SU-DHL-6 (cell line): ENCODE results near the gene XYLT1.

ENCODE experiments used
- H2AFZ ChIP-seq: fragments of 200-600 bp; sonication (generic); 2 replicates; pipeline ENCODE4 v1.6.1; 2014; ENCODE audit warnings: low read depth, mild to moderate bottlenecking, moderate library complexity, mixed read lengths, antibody characterized with exemption, low read length; ENCODE audit not compliant: severe bottlenecking
- H3F3A ChIP-seq: fragments of 200-600 bp; shearing (Covaris generic); 2 replicates; pipeline ENCODE4 v1.6.0; 2016; ENCODE audit warnings: antibody characterized with exemption, mild to moderate bottlenecking; ENCODE audit not compliant: insufficient read depth
- H3K27ac ChIP-seq: fragments of 200-600 bp; sonication (generic); 2 replicates; pipeline ENCODE4 v1.5.1; 2016; ENCODE audit warnings: low read depth, mild to moderate bottlenecking, low read length, moderate library complexity, mixed read lengths
- H3K27me3 ChIP-seq: fragments of 200-600 bp; sonication (generic), shearing (Covaris generic); 2 replicates; pipeline ENCODE4 v1.6.0; 2014; ENCODE audit warnings: mild to moderate bottlenecking, low read length
- H3K36me3 ChIP-seq: fragments of 200-600 bp; sonication (generic); 2 replicates; pipeline ENCODE4 v1.6.1; 2014; ENCODE audit warnings: mild to moderate bottlenecking, low read length, mixed read lengths
- H3K4me2 ChIP-seq: fragments of 300-600, 200-600 bp; shearing (Covaris generic), sonication (generic); 2 replicates; pipeline ENCODE4 v1.6.0; 2014; ENCODE audit warnings: low read length, low read depth, mild to moderate bottlenecking; ENCODE audit not compliant: poor library complexity, severe bottlenecking
- H3K4me3 ChIP-seq: fragments of 200-600 bp; sonication (generic); 2 replicates; pipeline ENCODE4 v1.5.1; 2014; ENCODE audit warnings: antibody characterized with exemption, low read length, mild to moderate bottlenecking, mixed read lengths; ENCODE audit not compliant: insufficient read depth, poor library complexity, severe bottlenecking
- H3K79me2 ChIP-seq: fragments of 200-600 bp; sonication (generic); 2 replicates; pipeline ENCODE4 v1.6.1; 2014; ENCODE audit warnings: mild to moderate bottlenecking, low read length, moderate library complexity; ENCODE audit not compliant: insufficient read depth
- H3K9ac ChIP-seq: fragments of 200-600 bp; sonication (generic); 2 replicates; pipeline ENCODE4 v1.7.0; 2014; ENCODE audit warnings: mild to moderate bottlenecking, low read length
- H3K9me2 ChIP-seq: fragments of 200-600 bp; sonication (generic); replicated peaks from 2 replicates; pipeline ENCODE4 v1.6.1; 2014; ENCODE audit warnings: low read length; ENCODE audit not compliant: insufficient read depth
- H3K9me3 ChIP-seq: fragments of 200-600 bp; sonication (generic); 2 replicates; pipeline ENCODE4 v1.6.1; 2014; ENCODE audit warnings: low read length, mixed read lengths; ENCODE audit not compliant: insufficient read depth
- H4K20me1 ChIP-seq: fragments of 200-600 bp; sonication (generic); 2 replicates; pipeline ENCODE4 v1.6.1; 2014; ENCODE audit warnings: low read depth, mild to moderate bottlenecking, antibody characterized with exemption, low read length, moderate library complexity, mixed read lengths
- CTCF ChIP-seq: fragments of 200-600 bp; sonication (generic); IDR thresholded peaks from one replicate; pipeline ENCODE4 v1.5.1; 2017; ENCODE audit warnings: antibody characterized with exemption, mild to moderate bottlenecking, low read length, moderate library complexity; ENCODE audit not compliant: insufficient read depth, poor library complexity, severe bottlenecking
- EZH2phosphoT487 ChIP-seq: fragments of 200-600 bp; sonication (generic), shearing (Covaris generic); conservative IDR thresholded peaks from 2 replicates; pipeline ENCODE4 v1.6.1; 2018; ENCODE audit warnings: mild to moderate bottlenecking, antibody characterized with exemption, low read length, moderate library complexity, mixed read lengths

The XYLT1 gene

GRCh38 chr16:17439580-17439979 lies 31.2 kb downstream of the XYLT1 start:
- H3K36me3 ChIP-seq: no peaks in the 10 kb centered on the region; the same call in 1 of the 2 replicates
- peaks cover 18% of the 10 kb centered on the region for H3F3A ChIP-seq
- H3K9ac ChIP-seq: no peak overlapping the region
- TF ChIP-seq EZH2phosphoT487: no peak
- TF ChIP-seq CTCF: no peak
- no peaks in the 10 kb centered on the region for H3K27me3 ChIP-seq
- H4K20me1 ChIP-seq: no peaks in the 10 kb centered on the region
- H2AFZ ChIP-seq: no peak overlapping the region
- H3K9me2 ChIP-seq: no peaks in the 10 kb centered on the region
- peaks cover 32% of the 10 kb centered on the region; the same call in 1 of the 2 replicates for H3K79me2 ChIP-seq
- peak overlapping the region; percentile 35 for H3K4me2 ChIP-seq
- H3K4me3 ChIP-seq: no peak overlapping the region
- peak overlapping the region; percentile 44 for H3K27ac ChIP-seq
- H3K9me3 ChIP-seq: no peaks in the 10 kb centered on the region

GRCh38 chr16:17437981-17438380 lies 32.8 kb downstream of the XYLT1 start:
- no peaks in the 10 kb centered on the region for H3K27me3 ChIP-seq
- H2AFZ ChIP-seq: no peak overlapping the region
- peaks cover 39% of the 10 kb centered on the region for H3K79me2 ChIP-seq
- H3K36me3 ChIP-seq: peaks cover 4% of the 10 kb centered on the region; the same call in 1 of the 2 replicates
- H3K9me2 ChIP-seq: no peaks in the 10 kb centered on the region
- H3F3A ChIP-seq: peaks cover 18% of the 10 kb centered on the region
- no peaks in the 10 kb centered on the region for H4K20me1 ChIP-seq
- TF ChIP-seq CTCF: no peak
- TF ChIP-seq EZH2phosphoT487: no peak
- no peak overlapping the region for H3K9ac ChIP-seq
- no peak overlapping the region for H3K4me3 ChIP-seq
- no peaks in the 10 kb centered on the region for H3K9me3 ChIP-seq
- no peak overlapping the region for H3K27ac ChIP-seq
- H3K4me2 ChIP-seq: no peak overlapping the region

DNA sequence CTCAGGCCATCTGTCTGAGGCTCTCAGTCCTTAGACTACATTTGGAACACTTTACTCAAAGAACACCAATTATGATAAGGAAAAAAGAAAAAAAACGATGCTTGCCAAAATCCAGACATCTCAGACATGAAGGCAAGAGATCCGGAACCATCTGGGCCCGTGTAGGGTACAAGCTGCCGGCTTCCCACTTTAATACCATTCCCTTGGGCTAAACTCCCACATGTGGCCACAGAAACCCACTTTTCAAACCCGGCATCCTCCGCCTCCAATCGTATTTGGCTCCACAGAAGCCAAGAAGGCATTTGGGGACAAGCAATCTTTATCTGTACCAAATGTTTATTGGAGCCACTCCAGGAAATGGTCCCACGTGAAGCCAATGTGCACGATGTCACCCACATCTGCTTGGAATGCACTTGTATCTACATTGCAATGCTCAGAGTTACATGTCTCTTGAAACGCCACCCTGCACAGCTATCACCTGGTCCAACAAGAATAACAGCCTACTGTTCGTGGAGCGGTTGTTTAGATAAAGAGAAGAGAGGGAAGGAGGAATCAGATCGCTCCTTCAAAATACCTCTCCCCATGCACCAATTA lies 33.5 kb downstream of the XYLT1 start:
- peaks cover 18% of the 10 kb centered on the region for H3F3A ChIP-seq
- H3K79me2 ChIP-seq: peaks cover 46% of the 10 kb centered on the region
- H4K20me1 ChIP-seq: no peaks in the 10 kb centered on the region
- TF ChIP-seq CTCF (no peak), EZH2phosphoT487 (no peak)
- no peaks in the 10 kb centered on the region for H3K9me2 ChIP-seq
- no peak overlapping the region for H3K27ac ChIP-seq
- no peaks in the 10 kb centered on the region for H3K27me3 ChIP-seq
- no peaks in the 10 kb centered on the region for H3K9me3 ChIP-seq
- H3K4me3 ChIP-seq: no peak overlapping the region
- no peak overlapping the region for H3K4me2 ChIP-seq
- H2AFZ ChIP-seq: no peak overlapping the region
- H3K9ac ChIP-seq: no peak overlapping the region
- peaks cover 4% of the 10 kb centered on the region; the same call in 1 of the 2 replicates for H3K36me3 ChIP-seq
